Measurements from ENCODE around the gene KSR2. TPM values are rescaled to one million over a fixed set of nuclear protein-coding genes. Genes with fewer than 3 reads are reported as not detected.

Gene KSR2
- total RNA-seq, 1 donor, result under 0.01 TPM

GRCh38 chr12:117473856-117474255 lies 494.9 kb downstream of the KSR2 start:
- no peak for DNase-seq (ENCODE audit: low read depth)
- H3K4me3 ChIP-seq (ENCODE audit: low read depth, low read length), result no peak overlapping the region
- TF ChIP-seq CTCF (IDR thresholded peaks at IDR 0.05; ENCODE audit: insufficient read depth, low read length), result no peak

GRCh38 chr12:117472983-117473382 lies 495.8 kb downstream of the KSR2 start:
- H3K4me3 ChIP-seq (ENCODE audit: low read depth, low read length), result no peak overlapping the region
- no peak for DNase-seq (ENCODE audit: low read depth)
- no peak for TF ChIP-seq CTCF (IDR thresholded peaks at IDR 0.05; ENCODE audit: insufficient read depth, low read length)

- no peak overlapping the region for H3K4me3 ChIP-seq (ENCODE audit: low read depth, low read length)
- TF ChIP-seq CTCF (IDR thresholded peaks at IDR 0.05; ENCODE audit: insufficient read depth, low read length), result peak; percentile 11
- no peak for DNase-seq (ENCODE audit: low read depth)
Measured at GRCh38 chr12:117470804-117471203, 498.0 kb downstream of the KSR2 start.

GRCh38 chr12:117469883-117470483 lies 498.8 kb downstream of the KSR2 start:
- no peak overlapping the region for H3K4me3 ChIP-seq (ENCODE audit: low read depth, low read length)
- no peak for DNase-seq (ENCODE audit: low read depth)
- no peak for TF ChIP-seq CTCF (IDR thresholded peaks at IDR 0.05; ENCODE audit: insufficient read depth, low read length)

- no peak for TF ChIP-seq CTCF (IDR thresholded peaks at IDR 0.05; ENCODE audit: insufficient read depth, low read length)
- no peak overlapping the region for H3K4me3 ChIP-seq (ENCODE audit: low read depth, low read length)
- DNase-seq (ENCODE audit: low read depth), result no peak
Measured at GRCh38 chr12:117468016-117468415, 500.8 kb downstream of the KSR2 start.

GRCh38 chr12:117467588-117467987 lies 501.2 kb downstream of the KSR2 start:
- no peak for DNase-seq (ENCODE audit: low read depth)
- TF ChIP-seq CTCF (IDR thresholded peaks at IDR 0.05; ENCODE audit: insufficient read depth, low read length), result no peak
- no peak overlapping the region for H3K4me3 ChIP-seq (ENCODE audit: low read depth, low read length)
